Activated CD4-positive, alpha-beta T cell treated with anti-CD3 and anti-CD28 coated beads, Interleukin-2, amount 50 U/mL, for 48 hours (primary cell): Measurements from ENCODE around the gene TIMM17B.
"Not testable (repeated sequence)": the region's sequence is repeated elsewhere in the genome, so short reads cannot be mapped to it uniquely, and the experiment has no call there.

Experiments used
- DNase-seq, 2 experiments: peaks; one replicate each; pipeline ENCODE4 v3.0.0-alpha.2; 2020

The TIMM17B gene

DNA sequence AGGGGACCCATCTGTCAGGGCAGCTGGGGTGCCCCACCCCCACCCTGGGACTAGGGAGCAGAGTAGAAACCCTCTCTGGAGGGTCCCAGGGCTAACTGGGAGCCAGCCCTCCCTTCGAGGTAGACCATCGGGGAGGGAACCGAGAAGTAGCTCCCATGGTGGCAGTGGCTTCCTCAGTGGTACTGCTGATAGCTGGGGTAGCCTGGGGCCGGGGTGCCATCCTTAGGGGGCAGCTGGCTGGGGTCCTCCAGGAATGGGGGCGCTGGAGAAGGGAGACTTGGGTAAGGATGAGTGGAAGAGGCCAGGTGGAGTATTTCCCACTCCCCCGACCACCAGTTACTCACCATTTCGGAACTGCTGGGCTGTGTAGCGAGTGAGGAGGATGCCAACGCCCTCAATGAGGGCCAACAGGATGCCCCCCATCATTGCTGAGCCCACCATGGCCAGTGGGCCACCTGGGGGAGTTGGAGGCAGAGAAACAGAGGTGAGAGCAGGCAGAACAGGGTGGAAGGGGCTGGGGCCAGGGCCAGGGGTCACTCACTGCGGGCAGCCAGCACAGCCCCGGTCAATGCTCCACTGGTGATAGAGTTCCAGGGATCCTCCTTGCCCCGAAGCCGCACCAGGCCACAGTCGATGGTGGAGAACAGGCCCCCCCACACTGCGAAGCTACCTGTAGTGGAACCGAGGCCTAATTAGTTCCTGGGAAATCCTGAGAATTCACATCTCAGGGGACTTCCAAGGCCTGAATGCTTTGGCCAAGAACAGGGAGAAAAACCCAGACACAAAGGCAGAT is 3.8 kb downstream of the TIMM17B start:
- DNase-seq = no peak

DNA sequence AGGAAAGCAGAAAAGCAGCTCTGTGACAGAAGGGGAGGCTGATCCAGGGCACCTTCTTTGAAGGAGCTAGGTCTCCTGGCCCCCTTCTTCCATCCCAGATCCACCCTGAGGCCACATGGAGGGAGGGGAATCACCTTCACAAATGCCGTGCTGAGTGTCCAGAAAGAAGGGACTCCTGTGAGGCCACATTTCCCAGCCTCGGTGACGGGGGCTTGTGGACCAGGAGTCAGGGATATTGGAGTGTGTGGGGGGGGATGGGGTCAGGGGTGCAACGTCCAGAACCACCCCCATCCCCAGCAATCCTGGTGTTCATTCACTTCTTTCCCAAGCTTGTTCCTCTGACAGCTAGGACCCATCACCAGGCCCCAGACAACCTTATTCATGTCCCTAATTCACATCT is 4.7 kb downstream of the TIMM17B start:
- DNase-seq = no peak

DNA sequence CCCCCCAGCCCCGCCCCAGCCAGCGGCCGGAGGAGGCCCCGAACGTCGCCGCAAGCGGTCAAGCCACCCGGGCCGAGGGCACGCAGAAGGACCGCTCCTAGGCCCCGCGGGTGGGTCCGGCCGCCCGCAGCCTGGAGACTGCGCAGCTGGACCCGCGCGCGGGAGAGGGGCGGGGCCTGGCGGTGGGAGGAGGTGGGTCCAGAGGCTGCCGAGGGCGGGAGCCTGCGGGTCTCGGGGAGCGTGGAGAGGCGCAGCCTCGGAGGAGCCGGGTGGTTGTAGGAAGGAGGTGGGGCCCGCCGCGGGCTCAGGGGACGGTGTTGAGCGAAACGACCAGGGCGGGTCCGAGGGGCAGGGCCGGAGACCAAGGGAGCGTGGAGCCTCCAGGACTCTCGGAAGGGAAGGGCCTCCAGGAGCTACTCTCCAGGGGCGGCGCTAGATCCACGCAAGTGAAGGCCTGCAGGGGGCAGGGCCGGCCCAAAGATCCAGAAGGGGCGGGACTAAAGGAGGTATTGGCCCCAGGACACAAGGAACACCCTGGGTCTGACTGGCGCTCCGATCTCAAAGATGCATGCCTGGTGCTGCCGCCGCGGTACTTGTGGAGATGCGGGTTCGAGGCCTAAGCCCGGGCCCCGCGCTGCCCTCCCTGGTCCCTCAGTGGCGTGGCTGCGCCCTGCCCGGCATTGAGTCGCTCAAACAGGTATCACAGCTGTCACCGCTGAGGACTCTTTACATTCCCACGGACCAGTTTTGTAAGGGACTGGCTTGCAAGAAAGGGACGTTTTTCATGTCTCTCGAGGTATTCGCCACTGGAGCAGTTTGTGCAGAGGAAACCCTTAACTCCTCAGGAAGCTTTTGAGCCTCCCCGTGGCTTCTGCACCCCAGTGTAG is 5.9 kb downstream of the TIMM17B start:
- peak; percentile 72 to 83 for DNase-seq

DNA sequence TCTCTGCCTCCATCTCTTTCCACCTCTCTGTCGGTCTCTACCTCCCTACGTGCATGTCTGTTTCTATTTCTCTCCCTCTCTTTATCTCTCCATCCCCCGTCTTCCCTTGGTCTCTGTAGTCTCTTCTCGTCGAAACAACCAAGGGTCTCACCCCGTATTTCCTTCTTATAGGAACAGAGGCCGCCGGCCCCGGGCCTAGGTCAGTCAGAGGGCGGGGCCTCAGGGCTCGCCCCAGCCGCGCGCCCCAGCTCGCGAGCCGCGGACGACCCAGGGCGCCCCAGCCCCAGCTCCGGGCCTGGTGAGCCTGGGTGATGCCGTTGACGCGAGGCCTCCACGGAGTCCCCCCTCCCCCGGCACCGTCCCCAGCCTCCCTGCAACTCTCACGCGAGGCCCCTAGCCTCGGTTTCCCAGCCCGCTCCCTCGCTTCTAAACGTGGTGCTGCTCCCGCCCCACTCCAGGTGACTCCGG is 6.6 kb downstream of the TIMM17B start:
- DNase-seq = peak in 1 of 2 experiments; percentile 23

DNA sequence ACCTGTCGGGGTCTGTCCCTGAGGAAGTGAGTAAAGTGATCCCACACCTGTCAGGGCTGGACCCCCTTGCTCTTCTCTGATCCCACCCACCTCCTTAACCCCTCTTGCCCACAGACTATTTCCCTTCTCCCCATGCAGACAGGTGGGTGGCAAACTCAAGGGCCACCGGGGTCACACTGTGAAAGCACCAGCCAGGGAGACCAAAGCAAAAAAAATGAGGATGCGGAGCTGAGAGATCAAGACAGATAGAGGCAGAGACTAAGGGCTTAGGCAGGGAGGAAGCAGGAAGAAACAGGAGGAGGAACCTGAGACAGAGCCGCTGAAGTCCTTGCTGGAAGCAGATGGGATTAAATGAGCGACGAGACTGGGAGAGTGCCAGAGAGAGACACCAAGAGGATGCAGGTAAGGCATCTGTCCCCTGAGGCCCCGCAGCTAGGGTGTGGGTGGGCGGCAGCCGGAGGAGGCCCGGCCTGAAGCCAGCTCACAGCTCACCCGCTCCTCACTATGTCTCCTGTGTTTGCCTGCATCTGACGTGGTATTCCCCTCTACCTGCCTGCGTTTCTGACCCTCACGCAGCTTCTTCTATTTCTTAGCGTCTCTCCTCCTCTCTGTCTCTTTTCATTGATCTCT is 7.2 kb downstream of the TIMM17B start:
- no peak for DNase-seq

DNA sequence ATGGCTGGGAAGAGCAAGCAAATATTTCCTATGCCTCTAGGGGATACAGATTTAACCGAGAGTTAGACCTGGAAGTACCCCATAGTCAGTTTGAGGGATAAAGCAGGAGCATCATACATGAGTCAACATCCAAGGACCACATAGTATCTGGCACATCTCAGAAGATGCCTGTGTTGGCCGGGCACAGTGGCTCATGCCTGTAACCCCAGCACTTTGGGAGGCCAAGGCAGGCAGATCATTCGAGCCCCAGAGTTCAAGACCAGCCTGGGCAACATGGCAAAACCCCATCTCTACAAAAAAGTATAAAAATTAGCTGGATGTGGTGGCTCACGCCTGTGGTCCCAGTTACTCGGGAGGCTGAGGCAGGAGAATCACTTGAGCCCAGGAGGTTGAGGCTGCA is 11.0 kb downstream of the TIMM17B start:
- not testable (repeated sequence) for DNase-seq

DNA sequence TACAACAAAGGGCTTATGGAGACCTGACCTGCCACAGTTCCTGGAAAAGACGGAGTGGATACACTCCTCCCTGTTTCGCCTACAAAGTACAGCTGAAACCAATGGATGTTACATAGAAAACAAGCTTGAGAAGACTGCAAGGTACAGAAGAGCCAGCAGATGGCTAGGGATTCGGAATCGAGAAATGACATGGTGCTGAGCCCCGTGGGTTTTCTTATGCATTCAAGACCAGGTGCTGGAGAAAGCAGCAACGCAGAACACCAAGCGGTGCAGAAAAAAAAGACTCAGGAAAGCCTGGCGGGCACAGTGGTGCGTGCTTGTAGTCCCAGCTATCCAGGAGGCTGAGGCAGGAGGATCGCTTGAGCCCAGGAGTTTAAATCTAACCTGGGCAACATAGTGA is 13.8 kb downstream of the TIMM17B start:
- no peak for DNase-seq

DNA sequence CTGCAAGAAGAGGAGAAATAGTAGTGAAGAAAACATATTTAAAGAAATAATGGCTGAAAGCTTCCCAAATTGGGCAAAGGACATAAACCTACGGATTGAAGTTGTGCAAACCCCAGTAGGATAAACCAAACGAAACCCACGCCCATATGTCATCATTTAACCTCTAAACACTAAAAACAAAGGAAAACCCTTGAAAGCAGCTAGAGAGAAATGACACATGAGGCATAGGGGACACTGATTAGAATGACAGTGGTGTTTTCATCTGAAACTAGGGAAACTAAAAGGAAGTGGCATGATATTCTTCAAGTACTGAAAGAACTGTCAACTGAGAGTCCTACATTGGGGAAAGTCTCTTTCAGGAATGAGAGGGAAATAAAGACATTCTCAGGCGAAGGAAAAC is 20.6 kb downstream of the TIMM17B start:
- DNase-seq = not testable (repeated sequence)

DNA sequence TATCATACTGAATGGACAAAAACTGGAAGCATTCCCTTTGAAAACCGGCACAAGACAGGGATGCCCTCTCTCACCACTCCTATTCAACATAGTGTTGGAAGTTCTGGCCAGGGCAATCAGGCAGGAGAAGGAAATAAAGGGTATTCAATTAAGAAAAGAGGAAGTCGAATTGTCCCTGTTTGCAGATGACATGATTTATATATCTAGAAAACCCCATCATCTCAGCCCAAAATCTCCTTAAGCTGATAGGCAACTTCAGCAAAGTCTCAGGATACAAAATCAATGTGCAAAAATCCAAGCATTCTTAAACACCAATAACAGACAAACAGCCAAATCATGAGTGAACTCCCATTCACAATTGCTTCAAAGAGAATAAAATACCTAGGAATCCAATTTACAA is 25.6 kb downstream of the TIMM17B start:
- not testable (repeated sequence) for DNase-seq

DNA sequence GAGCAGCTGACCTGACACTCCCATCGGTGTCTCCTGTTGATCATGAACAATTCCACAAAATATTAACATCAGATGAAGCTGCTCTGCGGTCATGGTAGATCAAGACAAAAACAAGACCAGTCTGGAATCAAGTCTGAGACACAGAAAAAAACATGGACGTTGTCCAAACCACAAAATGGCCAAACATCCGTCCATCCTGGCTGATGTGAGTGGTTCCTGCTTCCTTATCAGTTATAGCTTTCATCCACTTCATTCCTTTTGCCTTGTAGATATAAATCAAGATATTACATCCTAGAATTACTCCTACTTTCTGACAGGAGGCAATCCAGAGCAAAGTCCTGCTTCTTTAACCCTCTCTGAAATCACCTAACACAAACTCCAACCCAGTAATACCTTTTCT is 33.4 kb downstream of the TIMM17B start:
- no peak for DNase-seq

DNA sequence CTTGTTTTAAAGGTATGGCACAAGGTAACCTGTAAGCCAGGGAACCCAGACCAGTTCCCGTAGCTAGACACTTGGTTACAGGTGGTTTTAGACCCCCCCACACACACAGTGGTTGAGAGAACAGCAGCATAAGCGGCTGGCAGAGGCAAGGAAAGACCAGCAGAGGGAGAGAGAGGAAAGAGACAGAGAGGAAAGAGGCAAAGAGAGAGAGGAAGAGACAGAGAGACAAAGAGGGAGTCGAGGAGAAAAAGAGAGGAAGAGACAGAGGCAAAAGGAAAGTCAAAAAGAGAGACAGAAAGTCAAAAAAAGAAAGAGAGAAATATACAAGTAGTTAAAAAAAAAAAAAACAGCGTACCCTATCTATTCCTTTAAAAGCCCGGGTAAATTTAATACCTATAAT is 42.7 kb downstream of the TIMM17B start:
- no peak for DNase-seq

DNA sequence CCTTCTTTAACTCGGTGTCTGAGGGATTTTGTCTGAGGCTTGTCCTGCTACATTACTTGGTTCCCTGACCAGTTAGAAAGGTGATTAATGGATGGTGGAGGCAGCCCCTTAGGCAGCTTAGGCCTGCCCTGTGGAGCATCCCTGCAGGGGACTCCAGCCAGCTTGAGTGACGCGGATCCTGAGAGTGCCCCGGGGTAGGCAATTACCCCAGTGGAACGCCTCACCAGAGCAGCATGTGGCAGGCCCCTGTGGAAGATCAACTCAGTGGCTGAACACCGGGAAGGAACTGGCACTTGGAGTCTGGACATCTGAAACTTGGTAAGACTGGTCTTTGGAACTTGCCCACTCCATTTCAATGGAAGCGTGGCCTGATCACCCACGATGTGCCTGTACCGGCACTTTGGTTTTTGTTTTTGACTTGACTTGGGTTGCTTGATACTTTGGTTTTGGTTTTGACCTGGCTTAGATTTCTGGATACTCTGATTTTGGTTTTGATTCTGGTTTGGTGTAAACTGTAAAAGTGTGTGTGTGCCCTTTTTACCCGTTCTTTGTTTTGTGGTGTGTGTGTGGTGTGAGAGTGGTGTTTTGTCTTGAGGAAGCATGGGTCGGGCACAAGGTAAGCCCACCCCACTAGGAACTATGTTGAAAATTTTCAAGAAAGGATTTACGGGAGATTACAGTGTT is 43.3 kb downstream of the TIMM17B start:
- not testable (repeated sequence) for DNase-seq

DNA sequence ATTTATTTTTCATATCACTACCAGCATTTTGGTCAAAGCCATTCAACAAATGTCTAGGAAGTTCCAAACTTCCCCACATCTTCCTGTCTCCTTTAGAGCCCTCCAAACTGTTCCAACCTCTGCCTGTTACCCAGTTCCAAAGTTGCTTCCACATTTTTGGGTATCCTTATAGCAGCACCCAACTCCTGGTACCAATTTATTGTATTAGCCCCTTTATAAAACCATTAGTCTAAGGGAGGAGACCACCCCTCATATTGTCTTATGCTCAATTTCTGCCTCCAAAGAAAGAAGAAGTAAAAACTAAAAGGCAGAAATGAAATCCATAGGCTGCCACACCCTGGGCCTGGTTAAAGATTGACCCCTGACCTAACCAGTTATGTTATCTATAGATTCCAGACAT is 44.1 kb downstream of the TIMM17B start:
- not testable (repeated sequence) for DNase-seq

DNA sequence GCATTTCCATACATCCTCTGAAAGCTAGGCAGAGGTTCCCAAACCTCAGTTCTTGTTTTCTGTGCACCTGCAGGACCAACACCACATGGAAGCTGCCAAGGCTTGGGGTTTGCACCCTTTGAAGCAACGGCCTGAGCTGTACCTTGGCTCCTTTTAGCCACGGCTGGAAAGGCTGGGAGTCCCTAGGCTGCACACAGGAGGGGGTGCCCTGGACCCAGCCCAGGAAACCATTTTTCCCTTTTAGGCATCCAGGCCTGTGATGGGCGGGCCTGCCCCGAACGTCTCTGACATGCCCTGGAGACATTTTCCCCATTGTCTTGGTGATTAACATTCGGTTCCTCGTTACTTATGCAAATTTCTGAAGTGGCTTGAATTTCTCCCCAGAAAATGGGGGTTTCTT is 44.7 kb downstream of the TIMM17B start:
- DNase-seq = no peak

DNA sequence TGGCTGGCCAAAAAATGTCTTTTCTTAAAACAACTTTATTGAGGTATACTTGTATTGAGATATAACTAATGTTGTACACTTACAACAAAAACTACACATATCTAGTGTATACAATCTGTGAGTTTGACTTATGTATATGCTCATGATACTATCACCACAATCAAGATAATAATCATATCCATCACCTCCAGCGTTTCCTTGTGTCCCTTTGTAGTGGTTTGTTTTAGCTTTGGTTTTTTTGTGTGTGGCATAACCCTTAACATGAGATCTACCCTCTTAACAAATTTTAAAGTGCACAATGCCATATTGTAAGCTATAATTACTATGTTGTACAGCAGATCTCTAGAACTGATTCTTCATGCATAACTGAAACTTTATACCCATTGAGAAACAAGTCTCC is 48.7 kb downstream of the TIMM17B start:
- DNase-seq = no peak
